Fibroblast of skin of back (primary cell): Measurements from ENCODE around the gene EPHA5.
"Not testable (repeated sequence)": the region's sequence is repeated elsewhere in the genome, so short reads cannot be mapped to it uniquely, and the experiment has no call there.

ENCODE experiments used
- DNase-seq: peaks from one replicate; pipeline ENCODE4 v3.0.0-alpha.2; 2013

EPHA5 gene

GRCh38 chr4:65353098-65353497 lies 317.2 kb downstream of the EPHA5 start:
- no peak for DNase-seq

GRCh38 chr4:65344278-65344825 lies 325.9 kb downstream of the EPHA5 start:
- DNase-seq = peak; percentile 67

DNA sequence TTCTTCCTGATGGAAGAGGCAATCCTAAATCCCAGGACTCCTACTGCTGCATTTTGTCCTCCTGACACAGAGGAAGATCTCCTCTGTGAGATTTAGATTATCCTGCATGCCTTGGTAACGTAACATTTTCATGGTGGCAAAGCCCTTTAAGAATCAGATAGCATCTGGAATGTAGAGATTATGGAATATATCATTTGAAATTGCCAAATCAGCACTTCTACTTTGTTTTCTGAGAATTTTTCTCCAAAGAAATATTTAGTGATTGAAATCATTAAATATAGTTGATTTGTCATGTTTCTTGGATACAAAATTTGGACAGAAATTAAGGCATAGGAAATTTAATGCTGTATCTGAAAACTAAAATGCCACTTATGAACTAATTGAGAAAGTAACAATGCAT lies 326.9 kb downstream of the EPHA5 start:
- DNase-seq = no peak

DNA sequence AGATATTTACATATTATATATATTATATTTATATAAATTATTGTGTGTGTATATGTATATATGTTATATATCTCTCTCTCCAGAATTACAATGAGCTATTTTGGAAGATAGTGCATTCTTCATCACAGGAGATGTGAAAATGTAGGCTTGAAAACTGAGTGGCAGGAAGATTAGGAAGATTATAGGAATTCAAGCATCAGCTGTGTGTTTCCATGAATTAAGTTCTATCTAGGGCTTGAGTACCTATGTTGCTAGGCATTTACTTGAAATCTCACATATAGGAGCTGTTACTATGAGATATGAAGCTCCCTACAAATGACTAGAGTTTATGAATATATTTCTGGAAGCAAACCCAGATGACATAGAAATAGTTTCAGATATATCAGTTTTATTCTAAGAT lies 328.7 kb downstream of the EPHA5 start:
- DNase-seq = no peak

GRCh38 chr4:65340382-65341109 lies 329.7 kb downstream of the EPHA5 start:
- peak; percentile 32 for DNase-seq

DNA sequence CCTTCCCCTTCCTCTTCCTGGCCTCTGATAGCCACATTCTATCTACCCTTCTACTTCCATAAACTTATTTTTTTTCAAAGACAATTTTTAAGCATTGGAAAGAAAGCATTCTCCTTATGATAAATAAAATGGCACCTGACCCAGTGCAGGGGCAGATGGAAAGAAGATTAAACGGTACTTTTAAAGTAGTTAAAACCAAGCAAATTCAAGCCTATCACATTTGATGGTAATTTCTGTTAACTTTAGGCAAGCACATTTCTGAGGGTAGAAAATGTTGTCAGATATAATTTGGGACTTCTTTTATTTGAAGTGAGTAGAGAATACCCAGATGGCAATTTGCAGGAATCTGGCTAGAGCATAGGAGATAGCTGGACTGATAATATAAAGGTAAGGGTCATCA lies 332.9 kb downstream of the EPHA5 start:
- DNase-seq = no peak

- DNase-seq = no peak
Observed at GRCh38 chr4:65336465-65336864, 333.8 kb downstream of the EPHA5 start.

GRCh38 chr4:65316534-65316933 lies 353.8 kb downstream of the EPHA5 start:
- no peak for DNase-seq

DNA sequence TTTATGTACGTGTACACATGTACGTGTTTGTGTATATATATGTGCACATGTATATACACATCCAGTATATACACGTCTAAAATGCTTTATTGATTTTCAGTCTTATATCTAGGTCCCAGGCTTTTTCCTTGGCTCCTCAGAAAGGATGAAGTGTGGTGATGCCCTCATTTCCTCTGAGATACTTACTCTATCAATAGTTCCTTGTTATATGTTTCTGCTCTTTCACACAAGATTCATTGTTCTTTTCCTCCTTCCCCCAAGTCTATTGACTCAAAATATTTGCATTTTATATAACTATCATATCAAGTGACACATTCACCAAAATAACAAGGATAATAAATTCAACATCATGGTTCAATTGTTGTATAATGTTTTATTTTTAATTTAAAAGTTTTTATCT lies 359.2 kb downstream of the EPHA5 start:
- DNase-seq = no peak

DNA sequence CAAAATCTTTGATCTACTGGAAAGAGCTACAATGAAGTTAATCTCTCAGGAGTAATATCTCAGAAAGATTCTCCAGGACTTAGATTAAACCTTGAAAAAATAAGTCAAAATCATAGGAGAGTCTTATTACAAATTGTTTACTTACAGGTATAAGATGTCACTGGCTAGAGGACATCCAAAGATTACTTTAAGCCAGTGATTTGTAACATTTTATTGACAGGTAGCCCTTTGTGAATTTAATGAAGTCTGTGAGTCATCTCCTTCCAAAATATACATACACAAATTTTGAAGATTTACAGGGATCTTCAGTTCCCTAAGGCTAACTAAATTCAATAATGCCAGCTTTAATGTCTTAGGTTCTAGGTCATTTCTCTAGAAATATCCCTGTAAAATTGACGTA lies 359.7 kb downstream of the EPHA5 start:
- DNase-seq = no peak

- not testable (repeated sequence) for DNase-seq
Observed at GRCh38 chr4:65308626-65309025, 361.7 kb downstream of the EPHA5 start.

GRCh38 chr4:65302145-65302544 lies 368.1 kb downstream of the EPHA5 start:
- DNase-seq = no peak

DNA sequence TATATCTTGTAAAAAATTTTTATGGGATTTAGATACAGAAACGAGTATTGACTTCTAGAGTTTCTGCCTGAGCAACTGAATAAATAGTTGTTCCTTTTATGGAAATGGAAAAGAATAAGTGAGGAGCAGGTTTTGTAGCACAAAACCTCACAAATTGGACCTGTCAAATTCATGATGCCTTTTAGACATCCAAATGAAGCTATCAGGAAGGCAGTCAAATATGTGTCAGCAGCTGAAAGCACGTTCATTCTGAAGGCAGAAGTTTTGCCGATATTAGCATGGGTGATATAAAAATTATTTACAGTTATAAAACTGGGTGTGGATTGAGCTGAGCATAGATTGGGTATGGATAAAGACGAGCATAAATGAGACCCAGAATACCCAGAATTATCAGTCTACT lies 374.0 kb downstream of the EPHA5 start:
- no peak for DNase-seq

GRCh38 chr4:65287071-65287470 lies 383.2 kb downstream of the EPHA5 start:
- no peak for DNase-seq
